Thyroid gland (tissue), 4 donors: Measurements from ENCODE around the gene RASGRP2. TPM values are rescaled to one million over a fixed set of nuclear protein-coding genes. Genes with fewer than 3 reads are reported as not detected.

Experiments
- DNase-seq, 2 donors: peaks; one replicate each; pipeline ENCODE4 v3.0.0-alpha.2; 2019
- H3K27ac ChIP-seq, 3 donors: fragments of 200-600 bp; sonication (generic); 1 replicate in 2 of 3; 2 replicates in 1 of 3; pipeline ENCODE4 v1.5.1; 2016 to 2019; ENCODE audit warnings: mild to moderate bottlenecking in 1 of 3, moderate library complexity in 1 of 3
- H3K27me3 ChIP-seq: fragments of 200-600 bp; sonication (generic); one replicate; pipeline ENCODE4 v1.5.1; 2019
- H3K36me3 ChIP-seq, 2 donors: fragments of 200-600 bp; sonication (generic); one replicate each; pipeline ENCODE4 v1.5.1; 2016 to 2019
- H3K4me1 ChIP-seq, 2 donors: fragments of 200-600 bp; sonication (generic); one replicate each; pipeline ENCODE4 v1.5.1; 2017 to 2019
- H3K4me3 ChIP-seq, 3 donors: fragments of 200-600 bp; sonication (generic); replicated peaks in 1 of 3; 1 replicate in 2 of 3; 2 replicates in 1 of 3; pipeline ENCODE4 v1.5.1; 2016; ENCODE audit warnings: mild to moderate bottlenecking in 1 of 3
- H3K9me3 ChIP-seq: fragments of 200-600 bp; sonication (generic); one replicate; pipeline ENCODE4 v1.5.1; 2017
- CTCF ChIP-seq, 6 experiments: fragments of 200-600 bp in 3 of 6; fragments of 450-650 bp in 3 of 6; sonication (generic) in 3 of 6; IDR thresholded peaks; one replicate each; pipeline ENCODE4 v1.5.1; 2016 to 2019; ENCODE audit warnings: antibody characterized with exemption in 6 of 6, mild to moderate bottlenecking in 2 of 6, inconsistent platforms in 1 of 6, moderate library complexity in 1 of 6
- POLR2A ChIP-seq, 2 donors: fragments of 450-650 bp; IDR thresholded peaks; one replicate each; pipeline ENCODE4 v1.6.1; 2017; ENCODE audit warnings: antibody characterized with exemption in 2 of 2, mild to moderate bottlenecking in 2 of 2, moderate library complexity in 1 of 2
- WGBS, 2 donors: methylation state at CpG; one replicate each; pipeline ENCODE4 v1.1.5; 2017; 5-methylcytosine and 5-hydroxymethylcytosine counted together
- intact Hi-C: fragments of 100-400 bp; cut with DNase I; formaldehyde crosslinking; loops from one replicate; pipeline ENCODE4 v1.15.1; 2023
- total RNA-seq, 4 donors: library from RNA; depleted of rRNA; stranded (reverse); fragments of >200 nt; gene quantifications; one replicate each; pipeline ENCODE4 v1.2.3, GENCODE V29; 2016

Gene RASGRP2
- total RNA-seq, 4 donors from 2014 or later = 2.8 to 8.9 (median 6.6) TPM

- H3K4me3 ChIP-seq = no peak overlapping the region
- H3K27ac ChIP-seq = no peak overlapping the region
- peaks cover 10% of the 10 kb centered on the region for H3K27me3 ChIP-seq
- no peak for TF ChIP-seq POLR2A (IDR thresholded peaks at IDR 0.05)
- TF ChIP-seq CTCF (IDR thresholded peaks at IDR 0.05) = no peak
- intact Hi-C loops = no loop called here
- 9 to 15% methylated on average over 22 to 31 of the region's 39 CpGs for WGBS, 2 donors
- peaks cover 0 to 23% of the 10 kb centered on the region in 2 donors for H3K4me1 ChIP-seq
- H3K36me3 ChIP-seq = no peaks in the 10 kb centered on the region
- DNase-seq = no peak
- no peaks in the 10 kb centered on the region for H3K9me3 ChIP-seq
Measured at GRCh38 chr11:64713781-64714363, 30.1 kb downstream of the RASGRP2 start.

- peaks cover 0 to 23% of the 10 kb centered on the region in 2 donors for H3K4me1 ChIP-seq
- peaks cover 10% of the 10 kb centered on the region for H3K27me3 ChIP-seq
- TF ChIP-seq POLR2A (IDR thresholded peaks at IDR 0.05) (no peak), CTCF (IDR thresholded peaks at IDR 0.05) (no peak)
- intact Hi-C loops = no loop called here
- no peak overlapping the region for H3K27ac ChIP-seq
- no peak overlapping the region for H3K4me3 ChIP-seq
- WGBS, 2 donors = 4% methylated on average over 33 of the region's 111 CpGs; no CpG with 5 or more reads in 1 of the 2 donors
- peak; percentile 59 to 63 for DNase-seq
- no peaks in the 10 kb centered on the region for H3K9me3 ChIP-seq
- H3K36me3 ChIP-seq = no peaks in the 10 kb centered on the region
Measured at GRCh38 chr11:64713016-64713707, 30.8 kb downstream of the RASGRP2 start.

GRCh38 chr11:64712430-64713015, 31.4 kb downstream of the RASGRP2 start:
- Histone ChIP-seq H3K36me3 (no peaks in the 10 kb centered on the region), H3K4me1 (peaks cover 0 to 23% of the 10 kb centered on the region in 2 donors), H3K27me3 (peaks cover 10% of the 10 kb centered on the region), H3K27ac (no peak overlapping the region), H3K9me3 (no peaks in the 10 kb centered on the region), H3K4me3 (no peak overlapping the region)
- no peak for DNase-seq
- intact Hi-C loops = no loop called here
- 12 to 13% methylated on average over 18 to 40 of the region's 45 CpGs for WGBS, 2 donors
- TF ChIP-seq POLR2A (IDR thresholded peaks at IDR 0.05) (no peak), CTCF (IDR thresholded peaks at IDR 0.05) (no peak)

- H3K4me3 ChIP-seq = no peak overlapping the region
- intact Hi-C loops = no loop called here
- peaks cover 0 to 23% of the 10 kb centered on the region in 2 donors for H3K4me1 ChIP-seq
- WGBS, 2 donors = 55 to 60% methylated on average over 18 to 19 of the region's 19 CpGs
- H3K27me3 ChIP-seq = peaks cover 10% of the 10 kb centered on the region
- H3K36me3 ChIP-seq = no peaks in the 10 kb centered on the region
- H3K27ac ChIP-seq = no peak overlapping the region
- TF ChIP-seq POLR2A (IDR thresholded peaks at IDR 0.05) (no peak), CTCF (IDR thresholded peaks at IDR 0.05) (no peak)
- H3K9me3 ChIP-seq = no peaks in the 10 kb centered on the region
- DNase-seq = no peak
Measured at GRCh38 chr11:64711956-64712362, 32.0 kb downstream of the RASGRP2 start.
